Peyer's patch (tissue), 4 donors: Measurements from ENCODE around the gene TIPRL.

Experiments used
- POLR2A ChIP-seq, 2 donors: fragments of 450-650 bp; IDR thresholded peaks; one replicate each; pipeline ENCODE4 v1.5.1; 2017; ENCODE audit warnings: antibody characterized with exemption in 2 of 2, mild to moderate bottlenecking in 2 of 2, moderate library complexity in 2 of 2
- TF ChIP-seq, protein P1 (sequence below), 6 experiments: fragments of 450-650 bp in 4 of 6; fragments of 200-600 bp in 2 of 6; sonication (generic) in 1 of 6; IDR thresholded peaks; one replicate each; pipeline ENCODE4 v1.5.1; 2017 to 2019; ENCODE audit warnings: antibody characterized with exemption in 6 of 6, mild to moderate bottlenecking in 3 of 6, moderate library complexity in 1 of 6

DNA sequence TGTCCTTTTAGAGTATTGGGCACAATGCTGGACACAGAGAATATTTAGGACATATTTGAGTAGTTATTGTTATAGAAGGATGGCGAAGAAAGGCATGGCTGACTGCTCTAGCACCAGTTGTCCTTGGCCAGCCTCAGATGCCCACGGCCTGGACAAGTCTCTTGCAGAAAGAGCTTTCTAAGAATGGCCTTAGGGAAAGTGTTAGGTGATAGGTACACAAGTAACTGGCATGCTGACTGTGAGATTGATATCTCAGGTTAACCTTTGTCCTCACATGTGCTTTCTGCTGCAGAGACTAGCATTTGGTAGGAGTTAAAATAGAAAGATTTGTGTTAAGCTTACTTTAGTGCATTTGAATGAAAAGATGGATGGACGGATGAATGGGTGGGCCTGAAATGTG lies 57.2 kb downstream of the TIPRL start:
- TF ChIP-seq, protein P1, sequence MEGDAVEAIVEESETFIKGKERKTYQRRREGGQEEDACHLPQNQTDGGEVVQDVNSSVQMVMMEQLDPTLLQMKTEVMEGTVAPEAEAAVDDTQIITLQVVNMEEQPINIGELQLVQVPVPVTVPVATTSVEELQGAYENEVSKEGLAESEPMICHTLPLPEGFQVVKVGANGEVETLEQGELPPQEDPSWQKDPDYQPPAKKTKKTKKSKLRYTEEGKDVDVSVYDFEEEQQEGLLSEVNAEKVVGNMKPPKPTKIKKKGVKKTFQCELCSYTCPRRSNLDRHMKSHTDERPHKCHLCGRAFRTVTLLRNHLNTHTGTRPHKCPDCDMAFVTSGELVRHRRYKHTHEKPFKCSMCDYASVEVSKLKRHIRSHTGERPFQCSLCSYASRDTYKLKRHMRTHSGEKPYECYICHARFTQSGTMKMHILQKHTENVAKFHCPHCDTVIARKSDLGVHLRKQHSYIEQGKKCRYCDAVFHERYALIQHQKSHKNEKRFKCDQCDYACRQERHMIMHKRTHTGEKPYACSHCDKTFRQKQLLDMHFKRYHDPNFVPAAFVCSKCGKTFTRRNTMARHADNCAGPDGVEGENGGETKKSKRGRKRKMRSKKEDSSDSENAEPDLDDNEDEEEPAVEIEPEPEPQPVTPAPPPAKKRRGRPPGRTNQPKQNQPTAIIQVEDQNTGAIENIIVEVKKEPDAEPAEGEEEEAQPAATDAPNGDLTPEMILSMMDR (IDR thresholded peaks at IDR 0.05): no peak
- no peak for TF ChIP-seq POLR2A (IDR thresholded peaks at IDR 0.05)
